ENCODE data around the gene RAD9A.

The RAD9A gene

DNA sequence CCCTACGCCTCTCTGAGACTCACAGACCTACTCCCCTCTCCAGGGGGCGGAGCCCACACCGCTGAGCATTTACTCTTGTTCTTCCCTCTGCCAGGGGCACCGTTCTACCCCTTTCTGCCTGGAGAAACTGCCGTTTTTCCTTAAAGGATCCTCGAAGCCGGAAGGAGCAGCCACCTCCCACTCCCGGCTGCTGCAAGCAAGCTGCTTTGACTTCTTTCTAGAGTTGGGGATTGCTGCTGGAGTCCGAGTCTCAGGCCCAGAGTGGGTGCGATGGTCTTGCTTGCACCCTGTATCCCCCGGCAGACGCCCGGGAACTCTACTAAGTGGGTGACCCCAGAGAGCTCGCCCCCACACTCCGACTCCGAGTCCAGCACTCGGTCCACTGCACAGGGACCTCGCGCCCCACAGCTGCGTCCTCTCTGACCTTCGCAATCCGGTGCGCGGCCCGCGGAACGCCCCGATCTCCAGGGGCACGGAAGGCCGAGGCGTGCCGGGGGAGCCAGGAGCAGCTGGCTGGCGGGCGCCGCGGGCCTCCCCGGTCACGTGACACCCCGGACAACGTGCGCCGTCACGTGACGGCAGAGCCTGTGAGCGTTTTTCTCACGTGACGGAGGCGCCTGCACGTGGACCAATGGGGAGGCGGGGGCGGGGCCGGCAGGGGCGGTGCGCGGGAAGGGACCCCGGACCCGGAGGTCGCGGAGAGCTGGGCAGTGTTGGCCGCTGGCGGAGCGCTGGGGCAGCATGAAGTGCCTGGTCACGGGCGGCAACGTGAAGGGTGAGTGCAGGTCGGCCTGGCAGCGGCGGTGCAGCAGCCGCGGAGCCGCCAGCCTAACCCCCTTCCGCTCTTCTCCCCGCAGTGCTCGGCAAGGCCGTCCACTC, at the start of gene RAD9A:
Gene RAD9A, plus strand, starts transcription at position 683 of the 879 bp plus-strand sequence. Its CDS starts 59 bp downstream, at position 742.
- no peak for TF ChIP-seq CTCF (IDR thresholded peaks at IDR 0.05; ENCODE audit: low read depth, low read length)
- peak; percentile 99 for TF ChIP-seq MYC (IDR thresholded peaks at IDR 0.05; ENCODE audit: low read depth, low read length)
- TF ChIP-seq POLR2A (IDR thresholded peaks at IDR 0.05; ENCODE audit: extremely low read depth, insufficient read length) = peak; percentile 69
- peak; percentile 100 for TF ChIP-seq MAX (IDR thresholded peaks at IDR 0.05; ENCODE audit: low read depth, low read length)
- DNase-seq (ENCODE audit: low read depth) = peak; percentile 98
- H3K4me3 ChIP-seq (ENCODE audit: low read depth, low read length) = peak within 1 kb of the TSS; percentile 91

DNA sequence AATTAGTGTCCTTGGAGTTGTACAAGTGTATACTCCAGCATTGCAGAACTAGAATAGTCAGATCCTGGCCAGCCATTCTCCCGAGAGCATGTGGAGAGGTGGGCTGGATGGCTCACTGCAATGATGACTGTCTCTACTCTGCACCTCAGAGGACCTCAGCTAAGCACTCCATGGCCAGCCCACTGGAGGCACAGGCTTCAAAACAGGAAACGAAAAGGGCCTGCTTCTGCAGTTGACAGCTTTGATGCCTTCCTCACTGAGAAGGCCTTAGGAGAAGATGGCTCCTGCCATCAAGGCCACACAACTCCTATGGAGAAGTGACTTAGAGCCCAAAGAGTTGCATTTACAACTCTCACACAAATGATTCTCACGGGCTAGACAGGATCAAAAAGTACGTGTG, 47.5 kb upstream of the RAD9A start:
- DNase-seq (ENCODE audit: low read depth) = no peak
- TF ChIP-seq MAX (IDR thresholded peaks at IDR 0.05; ENCODE audit: low read depth, low read length) = no peak
- no peak for TF ChIP-seq CTCF (IDR thresholded peaks at IDR 0.05; ENCODE audit: low read depth, low read length)
- no peak for TF ChIP-seq MYC (IDR thresholded peaks at IDR 0.05; ENCODE audit: low read depth, low read length)
- no peak for TF ChIP-seq POLR2A (IDR thresholded peaks at IDR 0.05; ENCODE audit: extremely low read depth, insufficient read length)
- no peak overlapping the region for H3K4me3 ChIP-seq (ENCODE audit: low read depth, low read length)

GRCh38 chr11:67345247-67345919, 46.4 kb upstream of the RAD9A start:
- TF ChIP-seq POLR2A (IDR thresholded peaks at IDR 0.05; ENCODE audit: extremely low read depth, insufficient read length) = no peak
- no peak for TF ChIP-seq CTCF (IDR thresholded peaks at IDR 0.05; ENCODE audit: low read depth, low read length)
- TF ChIP-seq MYC (IDR thresholded peaks at IDR 0.05; ENCODE audit: low read depth, low read length) = no peak
- no peak for TF ChIP-seq MAX (IDR thresholded peaks at IDR 0.05; ENCODE audit: low read depth, low read length)
- no peak for DNase-seq (ENCODE audit: low read depth)
- no peak overlapping the region for H3K4me3 ChIP-seq (ENCODE audit: low read depth, low read length)

- no peak overlapping the region for H3K4me3 ChIP-seq (ENCODE audit: low read depth, low read length)
- TF ChIP-seq CTCF (IDR thresholded peaks at IDR 0.05; ENCODE audit: low read depth, low read length) (peak; percentile 95), MAX (IDR thresholded peaks at IDR 0.05; ENCODE audit: low read depth, low read length) (no peak)
- peak; percentile 64 for DNase-seq (ENCODE audit: low read depth)
These were observed 45.6 kb upstream of the RAD9A start for GRCh38 chr11:67345920-67346819.

DNA sequence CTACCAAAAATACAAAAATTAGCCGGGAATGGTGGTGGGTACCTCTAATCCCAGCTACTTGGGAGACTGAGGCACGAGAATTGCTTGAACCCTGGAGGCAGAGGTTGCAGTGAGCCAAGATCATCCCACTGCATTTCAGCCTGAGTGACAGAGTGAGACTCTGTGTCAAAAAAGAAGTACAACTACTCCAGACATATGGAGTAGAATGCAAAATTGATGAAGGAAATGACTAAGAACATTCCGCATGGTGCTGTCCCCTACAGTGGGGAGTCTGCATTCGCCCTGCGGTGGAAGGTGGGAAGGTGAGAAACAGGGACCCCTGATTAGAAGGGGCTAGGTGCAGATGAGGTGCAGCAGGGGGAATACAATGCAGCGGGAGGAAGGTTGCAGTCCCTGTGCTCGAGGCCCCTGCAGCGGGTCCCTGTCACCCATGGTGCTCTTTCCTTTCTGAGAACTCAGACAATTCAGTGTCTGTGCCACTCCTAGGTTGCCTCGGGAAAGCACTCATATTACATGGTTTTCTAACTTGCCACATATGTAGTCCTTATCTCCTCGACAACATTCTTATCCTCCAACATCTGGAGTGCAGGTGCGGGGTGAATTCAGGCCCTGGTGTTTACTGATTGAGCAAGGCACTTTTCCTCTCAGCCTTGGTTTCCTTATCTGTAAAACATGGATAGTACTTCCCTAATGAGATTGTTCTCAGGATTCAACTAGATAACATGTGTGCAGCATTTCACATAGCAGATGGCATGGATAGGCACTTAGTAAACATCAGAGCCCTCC, 43.6 kb upstream of the RAD9A start:
- TF ChIP-seq MAX (IDR thresholded peaks at IDR 0.05; ENCODE audit: low read depth, low read length) (no peak), MYC (IDR thresholded peaks at IDR 0.05; ENCODE audit: low read depth, low read length) (no peak), CTCF (IDR thresholded peaks at IDR 0.05; ENCODE audit: low read depth, low read length) (no peak)
- no peak for DNase-seq (ENCODE audit: low read depth)
- no peak overlapping the region for H3K4me3 ChIP-seq (ENCODE audit: low read depth, low read length)

Measured in NB4 (cell line).